Stomach (tissue), 4 donors: ENCODE results near the gene FUCA1.

Experiments
- CTCF ChIP-seq, 7 experiments: fragments of 450-650 bp in 4 of 7; fragments of 200-600 bp in 3 of 7; sonication (generic) in 3 of 7; IDR thresholded peaks; one replicate each; pipeline ENCODE4 v1.5.1; 2016 to 2019; ENCODE audit warnings: antibody characterized with exemption in 7 of 7, control low read depth in 2 of 7, mild to moderate bottlenecking in 1 of 7
- EP300 ChIP-seq: sonication (generic); formaldehyde crosslinking; IDR thresholded peaks from one replicate; pipeline ENCODE4 v1.6.1; 2017; ENCODE audit warnings: antibody characterized with exemption
- POLR2A ChIP-seq, 4 donors: fragments of 450-650 bp; IDR thresholded peaks; one replicate each; pipeline ENCODE4 v1.6.1; 2016; ENCODE audit warnings: antibody characterized with exemption in 4 of 4, control low read depth in 2 of 4, mild to moderate bottlenecking in 1 of 4, moderate library complexity in 1 of 4
- POLR2AphosphoS5 ChIP-seq, 3 donors: sonication (generic); formaldehyde crosslinking; IDR thresholded peaks; one replicate each; pipeline ENCODE4 v1.6.1; 2016; ENCODE audit warnings: antibody characterized with exemption in 3 of 3

- TF ChIP-seq POLR2A (IDR thresholded peaks at IDR 0.05) (no peak), CTCF (IDR thresholded peaks at IDR 0.05) (peak in 5 of 7 experiments; percentile 92 to 98 (median 95)), POLR2AphosphoS5 (IDR thresholded peaks at IDR 0.05) (peak; percentile 77 to 91 (median 82)), EP300 (no peak)
Measured at GRCh38 chr1:23867895-23868556, at the start of gene FUCA1.
